IMR-90 (cell line): ENCODE results near the gene PCSK5. TPM values are rescaled to one million over a fixed set of nuclear protein-coding genes. Genes with fewer than 3 reads are reported as not detected.

Experiments
- ATAC-seq: fragments of 200-7000 bp; cut with Tn5 transposase; 2 replicates; pipeline ENCODE4 v1.9.1; 2020; ENCODE audit warnings: low read depth, mild to moderate bottlenecking, moderate library complexity
- BruUV-seq: library from RNA; stranded (reverse); fragments of 400-500 nt; replicated peaks from 2 replicates; lab custom pipeline; 2021; lab: Mats Ljungman, UMichigan
- CTCF ChIA-PET: fragments of 300-600 bp; formaldehyde crosslinking; extraction: SDS; loops from one replicate; lab custom pipeline; 2021; ENCODE audit warnings: antibody characterized with exemption; lab: Yijun Ruan, JAX
- POLR2A ChIA-PET: fragments of 300-600 bp; sonication (Branson Sonifier 250); formaldehyde crosslinking; loops from one replicate; lab custom pipeline; 2022; ENCODE audit warnings: antibody characterized with exemption; ENCODE audit not compliant: unreplicated experiment; lab: Charles Lee
- DNase-seq: peaks from one replicate; pipeline ENCODE4 v3.0.0; 2013
- H2AFZ ChIP-seq: replicated peaks from 2 replicates; pipeline ENCODE3; 2013; ENCODE audit warnings: low read length, mild to moderate bottlenecking; ENCODE audit not compliant: poor library complexity
- H2AK5ac ChIP-seq: 2 replicates; pipeline ENCODE4 v1.6.1; 2013; ENCODE audit warnings: low read depth, low read length, inconsistent platforms
- H2AK9ac ChIP-seq: replicated peaks from 2 replicates; pipeline ENCODE3; 2013; ENCODE audit warnings: mild to moderate bottlenecking, low read depth, low read length, moderate library complexity; ENCODE audit not compliant: poor library complexity
- H2BK120ac ChIP-seq: 2 replicates; pipeline ENCODE4 v1.6.1; 2013; ENCODE audit warnings: low read depth, low read length, inconsistent platforms
- H2BK15ac ChIP-seq: 3 replicates; pipeline ENCODE4 v1.6.1; 2013; ENCODE audit warnings: low read depth, low read length, inconsistent platforms
- H2BK20ac ChIP-seq: 2 replicates; pipeline ENCODE4 v1.6.1; 2013; ENCODE audit warnings: low read depth, mild to moderate bottlenecking, inconsistent platforms, low read length, moderate library complexity
- H2BK5ac ChIP-seq: 2 replicates; pipeline ENCODE4 v1.6.1; 2013; ENCODE audit warnings: mild to moderate bottlenecking, low read depth, low read length, inconsistent platforms; ENCODE audit not compliant: poor library complexity, severe bottlenecking
- H3K14ac ChIP-seq: replicated peaks from 2 replicates; pipeline ENCODE4 v1.6.1; 2013; ENCODE audit warnings: low read depth, low read length, inconsistent platforms
- H3K18ac ChIP-seq: 2 replicates; pipeline ENCODE4 v1.6.1; 2013; ENCODE audit warnings: low read depth, low read length, control low read depth
- H3K23ac ChIP-seq: 2 replicates; pipeline ENCODE4 v1.6.1; 2013; ENCODE audit warnings: low read depth, low read length, inconsistent platforms
- H3K27ac ChIP-seq: 2 replicates; pipeline ENCODE4 v1.5.1; 2013; ENCODE audit warnings: mild to moderate bottlenecking, control low read depth, low read length; ENCODE audit not compliant: insufficient read depth
- H3K27me3 ChIP-seq: 2 replicates; pipeline ENCODE4 v1.6.1; 2013; ENCODE audit warnings: low read length; ENCODE audit not compliant: control insufficient read depth, insufficient read depth
- H3K36me3 ChIP-seq: 2 replicates; pipeline ENCODE4 v1.6.1; 2013; ENCODE audit warnings: low read length, mixed read lengths; ENCODE audit not compliant: control insufficient read depth, insufficient read depth
- H3K4ac ChIP-seq: 2 replicates; pipeline ENCODE4 v1.6.1; 2013; ENCODE audit warnings: low read depth, low read length, inconsistent platforms
- H3K4me1 ChIP-seq: 2 replicates; pipeline ENCODE4 v1.6.1; 2013; ENCODE audit warnings: low read length, mixed read lengths; ENCODE audit not compliant: control insufficient read depth, insufficient read depth
- H3K4me2 ChIP-seq: 2 replicates; pipeline ENCODE4 v1.6.1; 2013; ENCODE audit warnings: low read depth, mild to moderate bottlenecking, control low read depth, low read length, moderate library complexity
- H3K4me3 ChIP-seq: 2 replicates; pipeline ENCODE4 v1.5.1; 2013; ENCODE audit warnings: low read depth, mild to moderate bottlenecking, control low read depth, low read length, moderate library complexity; ENCODE audit not compliant: insufficient read depth
- H3K56ac ChIP-seq: 2 replicates; pipeline ENCODE4 v1.6.1; 2013; ENCODE audit warnings: low read length, inconsistent platforms; ENCODE audit not compliant: insufficient read depth; ENCODE audit errors: extremely low read depth
- H3K79me1 ChIP-seq, 2 experiments: 2 replicates each; pipeline ENCODE4 v1.6.1; 2013; ENCODE audit warnings: low read length in 2 of 2, inconsistent platforms in 1 of 2, low read depth in 1 of 2
- H3K9ac ChIP-seq: 2 replicates; pipeline ENCODE4 v1.6.1; 2013; ENCODE audit warnings: low read depth, low read length, control low read depth
- H3K9me1 ChIP-seq: 2 replicates; pipeline ENCODE4 v1.6.1; 2013; ENCODE audit warnings: low read length, inconsistent platforms; ENCODE audit not compliant: insufficient read depth
- H3K9me3 ChIP-seq: 2 replicates; pipeline ENCODE4 v1.6.1; 2013; ENCODE audit warnings: low read length; ENCODE audit not compliant: control insufficient read depth, insufficient read depth
- H4K20me1 ChIP-seq: 2 replicates; pipeline ENCODE4 v1.6.1; 2013; ENCODE audit warnings: low read length, inconsistent platforms; ENCODE audit not compliant: insufficient read depth
- H4K5ac ChIP-seq: 2 replicates; pipeline ENCODE4 v1.6.1; 2013; ENCODE audit warnings: mild to moderate bottlenecking, low read depth, low read length, control low read depth
- H4K8ac ChIP-seq, 2 experiments: 2 replicates each; pipeline ENCODE4 v1.6.1; 2013; ENCODE audit warnings: low read depth in 2 of 2, low read length in 2 of 2, control low read depth in 1 of 2, inconsistent platforms in 1 of 2
- H4K91ac ChIP-seq: 2 replicates; pipeline ENCODE4 v1.6.1; 2013; ENCODE audit warnings: low read depth, low read length, inconsistent platforms; ENCODE audit not compliant: insufficient read depth
- BHLHE40 ChIP-seq: fragments of 150-350 bp; IDR thresholded peaks from 2 replicates; pipeline ENCODE4 v1.6.1; 2016; ENCODE audit warnings: mild to moderate bottlenecking, low read depth, low read length
- CEBPB ChIP-seq: IDR thresholded peaks from 2 replicates; pipeline ENCODE4 v1.6.1; 2012; ENCODE audit warnings: low read depth, low read length, improper control_type of control experiment
- CHD1 ChIP-seq: IDR thresholded peaks from 2 replicates; pipeline ENCODE4 v1.6.1; 2012; ENCODE audit warnings: low read depth, low read length, improper control_type of control experiment
- ELK1 ChIP-seq: fragments of 150-350 bp; IDR thresholded peaks from 2 replicates; pipeline ENCODE4 v1.6.1; 2016; ENCODE audit warnings: low read depth, mild to moderate bottlenecking, low read length, moderate library complexity, borderline replicate concordance
- MXI1 ChIP-seq: IDR thresholded peaks from 2 replicates; pipeline ENCODE4 v1.6.1; 2012; ENCODE audit warnings: low read depth, mild to moderate bottlenecking, low read length, moderate library complexity, borderline replicate concordance
- NFE2L2 ChIP-seq: fragments of 150-350 bp; IDR thresholded peaks from 2 replicates; pipeline ENCODE4 v1.6.1; 2016; ENCODE audit warnings: low read depth, mild to moderate bottlenecking, low read length
- POLR2A ChIP-seq: IDR thresholded peaks from 2 replicates; pipeline ENCODE4 v1.6.1; 2012; ENCODE audit warnings: mild to moderate bottlenecking, low read depth, low read length
- RAD21 ChIP-seq: IDR thresholded peaks from 2 replicates; pipeline ENCODE4 v1.6.1; 2012; ENCODE audit warnings: low read length, improper control_type of control experiment
- RCOR1 ChIP-seq: IDR thresholded peaks from 2 replicates; pipeline ENCODE4 v1.6.1; 2012; ENCODE audit warnings: mild to moderate bottlenecking, low read length, improper control_type of control experiment; ENCODE audit not compliant: insufficient replicate concordance
- RFX5 ChIP-seq: IDR thresholded peaks from 2 replicates; pipeline ENCODE4 v1.8.0; 2012; ENCODE audit warnings: low read depth, mild to moderate bottlenecking, low read length, moderate library complexity
- SMC3 ChIP-seq: fragments of 150-350 bp; IDR thresholded peaks from 2 replicates; pipeline ENCODE4 v1.6.1; 2016; ENCODE audit warnings: low read depth, mild to moderate bottlenecking, antibody characterized with exemption, low read length, moderate library complexity
- WGBS, 2 experiments: methylation state at CpG; one replicate each; pipeline versions ENCODE4 v1.1.5 to v1.1.7; 2013; ENCODE audit warnings: missing lambda C conversion rate in 2 of 2; ENCODE audit not compliant: insufficient read length in 1 of 2; ENCODE audit errors: extremely low coverage in 2 of 2; 5-methylcytosine and 5-hydroxymethylcytosine counted together
- dilution Hi-C: fragments of 300-500 bp; cut with HindIII; formaldehyde crosslinking; loops from one replicate; pipeline ENCODE4 v1.14.3; 2018; ENCODE audit warnings: low sequenced_read_pairs; ENCODE audit not compliant: unreplicated experiment
- in situ Hi-C: fragments of 300-500 bp; cut with MboI; formaldehyde crosslinking; loops from 3 replicates; pipeline ENCODE4 v1.14.3; 2019; ENCODE audit warnings: low sequenced_read_pairs, inconsistent platforms, mixed read lengths
- intact Hi-C: fragments of 100-400 bp; cut with micrococcal nuclease; formaldehyde crosslinking; loops from 2 replicates; pipeline ENCODE4 v1.10.0; 2022
- polyA plus RNA-seq, 3 experiments: library from polyadenylated mRNA; depleted of rRNA; stranded (reverse); fragments of >200 nt; gene quantifications; 2 replicates each; pipeline ENCODE4 v1.2.3, GENCODE V29; 2012; ENCODE audit warnings: low replicate concordance in 1 of 3
- total RNA-seq: library from RNA; depleted of rRNA; stranded (reverse); fragments of >200 nt; gene quantifications from 2 replicates; pipeline ENCODE4 v1.2.3, GENCODE V29; 2012
- TF ChIP-seq, protein P1 (sequence below): fragments of 150-350 bp; IDR thresholded peaks from 2 replicates; pipeline ENCODE4 v1.6.1; 2017; ENCODE audit warnings: mild to moderate bottlenecking, antibody characterized with exemption, low read length, low read depth
- TF ChIP-seq, protein P2 (sequence below): conservative IDR thresholded peaks from 2 replicates; pipeline ENCODE4 v1.5.1; 2012; ENCODE audit warnings: mild to moderate bottlenecking, low read depth, low read length, improper control_type of control experiment

Gene PCSK5
- total and polyA plus RNA-seq, 2 of the 4 experiments (the other 2 are of a cell fraction), result 1.5 to 3.0 TPM

DNA sequence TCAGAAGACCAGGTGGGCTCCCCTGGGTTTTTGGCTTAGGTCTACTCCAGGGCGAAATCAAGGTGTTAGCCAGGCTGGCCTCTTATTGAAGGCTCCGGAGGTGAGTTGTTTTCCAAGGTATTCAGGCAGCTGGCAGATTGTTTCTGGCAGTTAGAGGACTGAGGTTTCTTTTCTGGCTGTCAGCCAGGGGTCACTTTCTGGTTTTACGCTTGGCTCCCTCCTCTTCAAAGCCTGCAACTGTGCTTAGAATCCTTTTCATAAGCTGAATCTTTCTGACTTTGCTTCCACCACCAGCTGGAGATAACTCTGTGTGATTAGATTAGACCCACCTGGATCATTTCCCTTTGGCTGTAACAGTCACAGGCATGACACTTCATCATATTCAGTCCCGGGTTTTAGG, 479.1 kb downstream of the PCSK5 start:
- H4K5ac ChIP-seq, result no peak overlapping the region
- CTCF ChIA-PET, result no interaction called here
- H3K79me1 ChIP-seq, result no peaks in the 10 kb centered on the region
- H2BK20ac ChIP-seq, result no peak overlapping the region
- no CpG with 5 or more reads among the region's 4 CpGs for WGBS, 2 experiments
- no peak overlapping the region for H2AK5ac ChIP-seq
- H3K9me3 ChIP-seq, result no peaks in the 10 kb centered on the region
- no peak overlapping the region for H4K91ac ChIP-seq
- peak; percentile 50 for DNase-seq
- no TSS peak for BruUV-seq
- no peak overlapping the region for H3K56ac ChIP-seq
- no peak overlapping the region for H3K4me2 ChIP-seq
- ATAC-seq, result no peak
- peaks cover 8% of the 10 kb centered on the region for H3K9me1 ChIP-seq
- no peak overlapping the region for H3K14ac ChIP-seq
- TF ChIP-seq RFX5 (no peak), MXI1 (no peak), CEBPB (no peak), ELK1 (no peak), BHLHE40 (no peak), SMC3 (no peak), NFE2L2 (no peak), CHD1 (no peak), RCOR1 (no peak), POLR2A (no peak), RAD21 (no peak)
- TF ChIP-seq, protein P1, sequence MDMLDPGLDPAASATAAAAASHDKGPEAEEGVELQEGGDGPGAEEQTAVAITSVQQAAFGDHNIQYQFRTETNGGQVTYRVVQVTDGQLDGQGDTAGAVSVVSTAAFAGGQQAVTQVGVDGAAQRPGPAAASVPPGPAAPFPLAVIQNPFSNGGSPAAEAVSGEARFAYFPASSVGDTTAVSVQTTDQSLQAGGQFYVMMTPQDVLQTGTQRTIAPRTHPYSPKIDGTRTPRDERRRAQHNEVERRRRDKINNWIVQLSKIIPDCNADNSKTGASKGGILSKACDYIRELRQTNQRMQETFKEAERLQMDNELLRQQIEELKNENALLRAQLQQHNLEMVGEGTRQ, result no peak
- TF ChIP-seq, protein P2, sequence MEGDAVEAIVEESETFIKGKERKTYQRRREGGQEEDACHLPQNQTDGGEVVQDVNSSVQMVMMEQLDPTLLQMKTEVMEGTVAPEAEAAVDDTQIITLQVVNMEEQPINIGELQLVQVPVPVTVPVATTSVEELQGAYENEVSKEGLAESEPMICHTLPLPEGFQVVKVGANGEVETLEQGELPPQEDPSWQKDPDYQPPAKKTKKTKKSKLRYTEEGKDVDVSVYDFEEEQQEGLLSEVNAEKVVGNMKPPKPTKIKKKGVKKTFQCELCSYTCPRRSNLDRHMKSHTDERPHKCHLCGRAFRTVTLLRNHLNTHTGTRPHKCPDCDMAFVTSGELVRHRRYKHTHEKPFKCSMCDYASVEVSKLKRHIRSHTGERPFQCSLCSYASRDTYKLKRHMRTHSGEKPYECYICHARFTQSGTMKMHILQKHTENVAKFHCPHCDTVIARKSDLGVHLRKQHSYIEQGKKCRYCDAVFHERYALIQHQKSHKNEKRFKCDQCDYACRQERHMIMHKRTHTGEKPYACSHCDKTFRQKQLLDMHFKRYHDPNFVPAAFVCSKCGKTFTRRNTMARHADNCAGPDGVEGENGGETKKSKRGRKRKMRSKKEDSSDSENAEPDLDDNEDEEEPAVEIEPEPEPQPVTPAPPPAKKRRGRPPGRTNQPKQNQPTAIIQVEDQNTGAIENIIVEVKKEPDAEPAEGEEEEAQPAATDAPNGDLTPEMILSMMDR, result no peak
- no peak overlapping the region for H3K9ac ChIP-seq
- no peaks in the 10 kb centered on the region for H3K27me3 ChIP-seq
- no peak overlapping the region for H2BK5ac ChIP-seq
- in situ Hi-C loops (no loop called here), intact Hi-C loops (no loop called here), dilution Hi-C loops (no loop called here)
- no peak overlapping the region for H3K27ac ChIP-seq
- H3K18ac ChIP-seq, result no peak overlapping the region; the same call in 1 of the 2 replicates
- H2BK120ac ChIP-seq, result no peak overlapping the region
- H3K4me3 ChIP-seq, result no peak overlapping the region
- H3K23ac ChIP-seq, result no peak overlapping the region
- H2AK9ac ChIP-seq, result no peak overlapping the region
- H2BK15ac ChIP-seq, result no peak overlapping the region
- peaks cover 12% of the 10 kb centered on the region for H3K4me1 ChIP-seq
- H4K8ac ChIP-seq, result no peak overlapping the region
- H3K36me3 ChIP-seq, result no peaks in the 10 kb centered on the region
- H2AFZ ChIP-seq, result no peak overlapping the region
- POLR2A ChIA-PET, result no interaction called here
- H3K4ac ChIP-seq, result no peak overlapping the region
- no peaks in the 10 kb centered on the region for H4K20me1 ChIP-seq
